ENCODE measurements around the gene HAS3. TPM values are rescaled to one million over a fixed set of nuclear protein-coding genes. Genes with fewer than 3 reads are reported as not detected.

The HAS3 gene
- total RNA-seq, 1 experiment from 2014 or later: 8.3 TPM

DNA sequence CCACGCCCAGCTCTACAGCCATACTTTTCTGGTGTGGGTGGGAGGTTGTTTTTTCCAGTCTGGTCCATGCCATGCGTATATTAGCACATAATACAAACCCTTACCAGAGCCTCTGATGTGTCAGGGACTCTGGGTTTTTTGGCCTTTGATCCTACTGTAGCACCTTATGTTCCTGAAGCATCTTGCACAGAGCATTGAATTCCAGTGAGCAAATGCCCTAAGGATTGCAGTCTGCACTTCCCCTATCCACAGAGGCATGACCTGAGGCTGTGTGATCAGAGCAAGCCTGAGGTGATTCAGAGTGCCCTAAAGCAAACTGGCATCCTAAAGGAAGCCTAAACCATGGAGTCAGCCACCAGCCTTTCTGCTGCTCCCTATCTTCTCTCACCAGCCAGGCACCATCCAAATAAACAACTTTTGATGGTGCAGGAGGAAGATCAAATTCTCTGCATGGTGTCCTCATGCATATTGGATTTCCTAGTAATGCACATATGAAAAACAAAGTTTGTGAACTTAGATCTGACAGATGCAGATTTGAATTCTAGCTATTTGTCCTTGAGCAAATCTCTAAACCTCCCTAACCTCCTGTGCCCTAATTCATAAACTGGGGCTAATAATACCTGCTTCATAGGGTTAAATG, 41.2 kb upstream of the HAS3 start:
- Mint-ChIP-seq H3K27me3 (ENCODE audit: insufficient read depth, unreplicated experiment) (no peaks in the 10 kb centered on the region), H3K27ac (ENCODE audit: unreplicated experiment) (no peak overlapping the region), H3K9me3 (ENCODE audit: unreplicated experiment) (no peaks in the 10 kb centered on the region), H3K4me3 (ENCODE audit: unreplicated experiment) (no peak overlapping the region), H3K4me1 (ENCODE audit: low read depth, unreplicated experiment) (peaks cover 10% of the 10 kb centered on the region), H3K36me3 (ENCODE audit: insufficient read depth, unreplicated experiment) (no peaks in the 10 kb centered on the region)
- POLR2A ChIA-PET: no interaction called here
- CTCF ChIA-PET: no interaction called here
- DNase-seq: no peak
- intact Hi-C loops (cut with micrococcal nuclease; ENCODE audit: unreplicated experiment): no loop called here
- Histone ChIP-seq H3K4me1 (peaks cover 5% of the 10 kb centered on the region), H3K36me3 (ENCODE audit: control insufficient read depth, insufficient read depth, low read length) (no peaks in the 10 kb centered on the region), H3K4me3 (ENCODE audit: low read depth, low read length) (no peak overlapping the region), H3K27me3 (replicated peaks; ENCODE audit: control insufficient read depth, insufficient read depth, low read length) (no peaks in the 10 kb centered on the region), H3K9me3 (no peaks in the 10 kb centered on the region)
- no TSS peak for BruUV-seq (replicated peaks)
- no peak for TF ChIP-seq CTCF (IDR thresholded peaks at IDR 0.05; ENCODE audit: insufficient read depth in 1 of 2, low read depth in 1 of 2, low read length in 1 of 2, severe bottlenecking in 1 of 2, unreplicated experiment in 1 of 2)

DNA sequence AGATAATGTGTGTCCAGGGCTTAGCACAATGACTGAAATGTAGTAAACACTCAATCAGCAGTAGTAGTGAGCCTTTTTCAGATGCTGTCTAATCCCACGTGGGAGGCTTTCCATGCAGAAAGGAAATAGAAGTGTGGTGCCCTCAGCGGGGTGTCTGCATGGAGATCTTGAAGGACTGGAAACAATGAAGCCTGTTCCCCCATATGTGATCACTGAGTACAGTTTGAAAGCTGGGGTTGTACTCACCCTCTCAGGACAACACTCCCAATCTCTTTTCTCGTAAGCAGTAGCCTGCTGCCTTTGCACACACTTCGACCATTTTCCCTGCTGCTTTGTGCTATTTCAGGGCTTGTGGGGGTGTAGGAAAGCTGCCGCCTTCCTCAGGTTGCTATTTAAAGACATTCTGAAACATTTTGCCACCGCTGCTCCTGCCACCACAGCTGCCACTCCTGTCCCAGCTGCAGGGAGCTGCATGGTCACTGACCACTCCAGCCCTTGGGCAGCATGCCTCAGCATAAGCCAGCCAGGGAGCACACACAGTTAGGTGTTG, 40.6 kb upstream of the HAS3 start:
- TF ChIP-seq CTCF (IDR thresholded peaks at IDR 0.05; ENCODE audit: insufficient read depth in 1 of 2, low read depth in 1 of 2, low read length in 1 of 2, severe bottlenecking in 1 of 2, unreplicated experiment in 1 of 2): no peak
- intact Hi-C loops (cut with micrococcal nuclease; ENCODE audit: unreplicated experiment): no loop called here
- no peak for DNase-seq
- POLR2A ChIA-PET: interaction anchor here (0.6 kb wide), 1 partner anchor 68 kb away, joined by 3 read pairs; no protein-coding TSS in a partner anchor
- peaks cover 15% of the 10 kb centered on the region for H3K4me1 Mint-ChIP-seq (ENCODE audit: low read depth, unreplicated experiment)
- H3K4me1 ChIP-seq: peaks cover 11% of the 10 kb centered on the region
- H3K36me3 Mint-ChIP-seq (ENCODE audit: insufficient read depth, unreplicated experiment): no peaks in the 10 kb centered on the region
- no peaks in the 10 kb centered on the region for H3K9me3 Mint-ChIP-seq (ENCODE audit: unreplicated experiment)
- no peak overlapping the region for H3K4me3 Mint-ChIP-seq (ENCODE audit: unreplicated experiment)
- H3K36me3 ChIP-seq (ENCODE audit: control insufficient read depth, insufficient read depth, low read length): no peaks in the 10 kb centered on the region
- no peaks in the 10 kb centered on the region for H3K27me3 Mint-ChIP-seq (ENCODE audit: insufficient read depth, unreplicated experiment)
- H3K9me3 ChIP-seq: no peaks in the 10 kb centered on the region
- H3K27me3 ChIP-seq (replicated peaks; ENCODE audit: control insufficient read depth, insufficient read depth, low read length): no peaks in the 10 kb centered on the region
- BruUV-seq (replicated peaks): no TSS peak
- CTCF ChIA-PET: no interaction called here
- H3K27ac Mint-ChIP-seq (ENCODE audit: unreplicated experiment): no peak overlapping the region
- no peak overlapping the region for H3K4me3 ChIP-seq (ENCODE audit: low read depth, low read length)

DNA sequence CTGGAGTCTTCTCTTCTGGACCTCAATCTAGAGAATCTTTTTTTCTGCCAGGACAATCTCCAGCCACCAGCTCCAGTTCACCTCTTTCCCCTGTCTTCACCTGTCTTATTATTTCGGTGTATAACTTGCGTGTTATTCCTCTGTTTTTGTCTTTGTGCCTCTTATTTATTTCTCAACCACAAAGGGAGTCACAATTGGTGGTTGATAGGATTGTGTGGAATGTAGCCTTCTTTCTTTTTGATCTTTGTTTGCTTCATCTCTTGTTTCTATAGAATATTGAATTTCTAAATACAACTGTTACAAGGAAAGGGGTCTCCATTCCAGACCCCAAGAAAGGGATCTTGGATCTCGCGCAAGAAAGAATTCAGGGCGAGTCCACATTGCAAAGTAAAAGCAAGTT, 35.9 kb upstream of the HAS3 start:
- Mint-ChIP-seq H3K27ac (ENCODE audit: unreplicated experiment) (peak overlapping the region; percentile 3), H3K27me3 (ENCODE audit: insufficient read depth, unreplicated experiment) (no peaks in the 10 kb centered on the region), H3K4me3 (ENCODE audit: unreplicated experiment) (no peak overlapping the region), H3K9me3 (ENCODE audit: unreplicated experiment) (no peaks in the 10 kb centered on the region), H3K4me1 (ENCODE audit: low read depth, unreplicated experiment) (peaks cover 41% of the 10 kb centered on the region), H3K36me3 (ENCODE audit: insufficient read depth, unreplicated experiment) (peaks cover 4% of the 10 kb centered on the region)
- TF ChIP-seq CTCF (IDR thresholded peaks at IDR 0.05; ENCODE audit: insufficient read depth in 1 of 2, low read depth in 1 of 2, low read length in 1 of 2, severe bottlenecking in 1 of 2, unreplicated experiment in 1 of 2): no peak
- POLR2A ChIA-PET: no interaction called here
- H3K9me3 ChIP-seq: no peaks in the 10 kb centered on the region
- peaks cover 34% of the 10 kb centered on the region for H3K4me1 ChIP-seq
- no peak overlapping the region for H3K4me3 ChIP-seq (ENCODE audit: low read depth, low read length)
- no peaks in the 10 kb centered on the region for H3K36me3 ChIP-seq (ENCODE audit: control insufficient read depth, insufficient read depth, low read length)
- CTCF ChIA-PET: interaction anchor here (0.6 kb wide), 1 partner anchor 36 kb away, joined by 3 read pairs; the partner anchor contains the start of gene HAS3
- BruUV-seq (replicated peaks): no TSS peak
- no peak for DNase-seq
- no peaks in the 10 kb centered on the region for H3K27me3 ChIP-seq (replicated peaks; ENCODE audit: control insufficient read depth, insufficient read depth, low read length)
- intact Hi-C loops (cut with micrococcal nuclease; ENCODE audit: unreplicated experiment): no loop called here

Measured in Caco-2 (cell line).